IMR-90 (cell line): ENCODE measurements around the gene ZNF620. TPM values are rescaled to one million over a fixed set of nuclear protein-coding genes. Genes with fewer than 3 reads are reported as not detected.

Source experiments
- ATAC-seq: fragments of 200-7000 bp; cut with Tn5 transposase; 2 replicates; pipeline ENCODE4 v1.9.1; 2020; ENCODE audit warnings: low read depth, mild to moderate bottlenecking, moderate library complexity
- BruUV-seq: library from RNA; stranded (reverse); fragments of 400-500 nt; replicated peaks from 2 replicates; lab custom pipeline; 2021; lab: Mats Ljungman, UMichigan
- CTCF ChIA-PET: fragments of 300-600 bp; formaldehyde crosslinking; extraction: SDS; loops from one replicate; lab custom pipeline; 2021; ENCODE audit warnings: antibody characterized with exemption; lab: Yijun Ruan, JAX
- POLR2A ChIA-PET: fragments of 300-600 bp; sonication (Branson Sonifier 250); formaldehyde crosslinking; loops from one replicate; lab custom pipeline; 2022; ENCODE audit warnings: antibody characterized with exemption; ENCODE audit not compliant: unreplicated experiment; lab: Charles Lee
- DNase-seq: peaks from one replicate; pipeline ENCODE4 v3.0.0; 2013
- H2AFZ ChIP-seq: replicated peaks from 2 replicates; pipeline ENCODE3; 2013; ENCODE audit warnings: low read length, mild to moderate bottlenecking; ENCODE audit not compliant: poor library complexity
- H2AK5ac ChIP-seq: 2 replicates; pipeline ENCODE4 v1.6.1; 2013; ENCODE audit warnings: low read depth, low read length, inconsistent platforms
- H2AK9ac ChIP-seq: replicated peaks from 2 replicates; pipeline ENCODE3; 2013; ENCODE audit warnings: mild to moderate bottlenecking, low read depth, low read length, moderate library complexity; ENCODE audit not compliant: poor library complexity
- H2BK120ac ChIP-seq: 2 replicates; pipeline ENCODE4 v1.6.1; 2013; ENCODE audit warnings: low read depth, low read length, inconsistent platforms
- H2BK15ac ChIP-seq: 3 replicates; pipeline ENCODE4 v1.6.1; 2013; ENCODE audit warnings: low read depth, low read length, inconsistent platforms
- H2BK20ac ChIP-seq: 2 replicates; pipeline ENCODE4 v1.6.1; 2013; ENCODE audit warnings: low read depth, mild to moderate bottlenecking, inconsistent platforms, low read length, moderate library complexity
- H2BK5ac ChIP-seq: 2 replicates; pipeline ENCODE4 v1.6.1; 2013; ENCODE audit warnings: mild to moderate bottlenecking, low read depth, low read length, inconsistent platforms; ENCODE audit not compliant: poor library complexity, severe bottlenecking
- H3K14ac ChIP-seq: replicated peaks from 2 replicates; pipeline ENCODE4 v1.6.1; 2013; ENCODE audit warnings: low read depth, low read length, inconsistent platforms
- H3K18ac ChIP-seq: 2 replicates; pipeline ENCODE4 v1.6.1; 2013; ENCODE audit warnings: low read depth, low read length, control low read depth
- H3K23ac ChIP-seq: 2 replicates; pipeline ENCODE4 v1.6.1; 2013; ENCODE audit warnings: low read depth, low read length, inconsistent platforms
- H3K27ac ChIP-seq: 2 replicates; pipeline ENCODE4 v1.5.1; 2013; ENCODE audit warnings: mild to moderate bottlenecking, control low read depth, low read length; ENCODE audit not compliant: insufficient read depth
- H3K27me3 ChIP-seq: 2 replicates; pipeline ENCODE4 v1.6.1; 2013; ENCODE audit warnings: low read length; ENCODE audit not compliant: control insufficient read depth, insufficient read depth
- H3K36me3 ChIP-seq: 2 replicates; pipeline ENCODE4 v1.6.1; 2013; ENCODE audit warnings: low read length, mixed read lengths; ENCODE audit not compliant: control insufficient read depth, insufficient read depth
- H3K4ac ChIP-seq: 2 replicates; pipeline ENCODE4 v1.6.1; 2013; ENCODE audit warnings: low read depth, low read length, inconsistent platforms
- H3K4me1 ChIP-seq: 2 replicates; pipeline ENCODE4 v1.6.1; 2013; ENCODE audit warnings: low read length, mixed read lengths; ENCODE audit not compliant: control insufficient read depth, insufficient read depth
- H3K4me2 ChIP-seq: 2 replicates; pipeline ENCODE4 v1.6.1; 2013; ENCODE audit warnings: low read depth, mild to moderate bottlenecking, control low read depth, low read length, moderate library complexity
- H3K4me3 ChIP-seq: 2 replicates; pipeline ENCODE4 v1.5.1; 2013; ENCODE audit warnings: low read depth, mild to moderate bottlenecking, control low read depth, low read length, moderate library complexity; ENCODE audit not compliant: insufficient read depth
- H3K56ac ChIP-seq: 2 replicates; pipeline ENCODE4 v1.6.1; 2013; ENCODE audit warnings: low read length, inconsistent platforms; ENCODE audit not compliant: insufficient read depth; ENCODE audit errors: extremely low read depth
- H3K79me1 ChIP-seq, 2 experiments: 2 replicates each; pipeline ENCODE4 v1.6.1; 2013; ENCODE audit warnings: low read length in 2 of 2, inconsistent platforms in 1 of 2, low read depth in 1 of 2
- H3K9ac ChIP-seq: 2 replicates; pipeline ENCODE4 v1.6.1; 2013; ENCODE audit warnings: low read depth, low read length, control low read depth
- H3K9me1 ChIP-seq: 2 replicates; pipeline ENCODE4 v1.6.1; 2013; ENCODE audit warnings: low read length, inconsistent platforms; ENCODE audit not compliant: insufficient read depth
- H3K9me3 ChIP-seq: 2 replicates; pipeline ENCODE4 v1.6.1; 2013; ENCODE audit warnings: low read length; ENCODE audit not compliant: control insufficient read depth, insufficient read depth
- H4K20me1 ChIP-seq: 2 replicates; pipeline ENCODE4 v1.6.1; 2013; ENCODE audit warnings: low read length, inconsistent platforms; ENCODE audit not compliant: insufficient read depth
- H4K5ac ChIP-seq: 2 replicates; pipeline ENCODE4 v1.6.1; 2013; ENCODE audit warnings: mild to moderate bottlenecking, low read depth, low read length, control low read depth
- H4K8ac ChIP-seq, 2 experiments: 2 replicates each; pipeline ENCODE4 v1.6.1; 2013; ENCODE audit warnings: low read depth in 2 of 2, low read length in 2 of 2, control low read depth in 1 of 2, inconsistent platforms in 1 of 2
- H4K91ac ChIP-seq: 2 replicates; pipeline ENCODE4 v1.6.1; 2013; ENCODE audit warnings: low read depth, low read length, inconsistent platforms; ENCODE audit not compliant: insufficient read depth
- CHD1 ChIP-seq: IDR thresholded peaks from 2 replicates; pipeline ENCODE4 v1.6.1; 2012; ENCODE audit warnings: low read depth, low read length, improper control_type of control experiment
- MAZ ChIP-seq: IDR thresholded peaks from 2 replicates; pipeline ENCODE4 v1.6.1; 2012; ENCODE audit warnings: low read depth, mild to moderate bottlenecking, low read length, improper control_type of control experiment, moderate library complexity, borderline replicate concordance
- POLR2A ChIP-seq: IDR thresholded peaks from 2 replicates; pipeline ENCODE4 v1.6.1; 2012; ENCODE audit warnings: mild to moderate bottlenecking, low read depth, low read length
- RAD21 ChIP-seq: IDR thresholded peaks from 2 replicates; pipeline ENCODE4 v1.6.1; 2012; ENCODE audit warnings: low read length, improper control_type of control experiment
- RCOR1 ChIP-seq: IDR thresholded peaks from 2 replicates; pipeline ENCODE4 v1.6.1; 2012; ENCODE audit warnings: mild to moderate bottlenecking, low read length, improper control_type of control experiment; ENCODE audit not compliant: insufficient replicate concordance
- RFX5 ChIP-seq: IDR thresholded peaks from 2 replicates; pipeline ENCODE4 v1.8.0; 2012; ENCODE audit warnings: low read depth, mild to moderate bottlenecking, low read length, moderate library complexity
- WGBS, 2 experiments: methylation state at CpG; one replicate each; pipeline versions ENCODE4 v1.1.5 to v1.1.7; 2013; ENCODE audit warnings: missing lambda C conversion rate in 2 of 2; ENCODE audit not compliant: insufficient read length in 1 of 2; ENCODE audit errors: extremely low coverage in 2 of 2; 5-methylcytosine and 5-hydroxymethylcytosine counted together
- dilution Hi-C: fragments of 300-500 bp; cut with HindIII; formaldehyde crosslinking; loops from one replicate; pipeline ENCODE4 v1.14.3; 2018; ENCODE audit warnings: low sequenced_read_pairs; ENCODE audit not compliant: unreplicated experiment
- in situ Hi-C: fragments of 300-500 bp; cut with MboI; formaldehyde crosslinking; loops from 3 replicates; pipeline ENCODE4 v1.14.3; 2019; ENCODE audit warnings: low sequenced_read_pairs, inconsistent platforms, mixed read lengths
- intact Hi-C: fragments of 100-400 bp; cut with micrococcal nuclease; formaldehyde crosslinking; loops from 2 replicates; pipeline ENCODE4 v1.10.0; 2022
- polyA plus RNA-seq, 3 experiments: library from polyadenylated mRNA; depleted of rRNA; stranded (reverse); fragments of >200 nt; gene quantifications; 2 replicates each; pipeline ENCODE4 v1.2.3, GENCODE V29; 2012; ENCODE audit warnings: low replicate concordance in 1 of 3
- total RNA-seq: library from RNA; depleted of rRNA; stranded (reverse); fragments of >200 nt; gene quantifications from 2 replicates; pipeline ENCODE4 v1.2.3, GENCODE V29; 2012
- TF ChIP-seq, protein P1 (sequence below): conservative IDR thresholded peaks from 2 replicates; pipeline ENCODE4 v1.5.1; 2012; ENCODE audit warnings: mild to moderate bottlenecking, low read depth, low read length, improper control_type of control experiment

The ZNF620 gene
- total and polyA plus RNA-seq, 2 of the 4 experiments (the other 2 are of a cell fraction) = 0.48 to 0.72 TPM

GRCh38 chr3:40524568-40525285 lies 18.9 kb downstream of the ZNF620 start, which contains the start of gene ZNF621:
TSS of gene ZNF621 (plus strand) at chr3:40524960. CDS start at chr3:40525841, 881 bp downstream.
- H3K27me3 ChIP-seq = no peaks in the 10 kb centered on the region
- H3K14ac ChIP-seq = peak within 1 kb of the TSS; percentile 98
- POLR2A ChIA-PET = interaction anchor here (0.6 kb wide), 1 partner anchor 16 kb away, joined by 4 read pairs; no protein-coding TSS in a partner anchor
- peak within 1 kb of the TSS; percentile 53 for H3K18ac ChIP-seq
- DNase-seq (peak; percentile 79), ATAC-seq (peak; percentile 100)
- H3K9me3 ChIP-seq = no peaks in the 10 kb centered on the region
- peak within 1 kb of the TSS; percentile 92 for H3K9ac ChIP-seq
- peak within 1 kb of the TSS; percentile 95 for H4K5ac ChIP-seq
- H2AK9ac ChIP-seq = peak within 1 kb of the TSS; percentile 91
- H3K4me3 ChIP-seq = peak within 1 kb of the TSS; percentile 79
- no peaks in the 10 kb centered on the region for H4K20me1 ChIP-seq
- H4K8ac ChIP-seq = peak within 1 kb of the TSS; percentile 98 to 99
- peak within 1 kb of the TSS; percentile 92 for H4K91ac ChIP-seq
- peaks cover 10% of the 10 kb centered on the region for H3K36me3 ChIP-seq
- no peak within 1 kb of the TSS for H2BK20ac ChIP-seq
- H2AK5ac ChIP-seq = peak within 1 kb of the TSS; percentile 42
- peak within 1 kb of the TSS; percentile 100 for H2AFZ ChIP-seq
- H2BK5ac ChIP-seq = peak within 1 kb of the TSS; percentile 51
- CTCF ChIA-PET = interaction anchor here (0.7 kb wide), 1 partner anchor 60 kb away, joined by 3 read pairs; no protein-coding TSS in a partner anchor
- TF ChIP-seq POLR2A (peak; percentile 83), MAZ (peak; percentile 34; the same call in 1 of the 2 replicates), RCOR1 (peak; percentile 20), CHD1 (no peak), RFX5 (no peak), RAD21 (peak; percentile 24; the same call in 1 of the 2 replicates)
- TF ChIP-seq, protein P1, sequence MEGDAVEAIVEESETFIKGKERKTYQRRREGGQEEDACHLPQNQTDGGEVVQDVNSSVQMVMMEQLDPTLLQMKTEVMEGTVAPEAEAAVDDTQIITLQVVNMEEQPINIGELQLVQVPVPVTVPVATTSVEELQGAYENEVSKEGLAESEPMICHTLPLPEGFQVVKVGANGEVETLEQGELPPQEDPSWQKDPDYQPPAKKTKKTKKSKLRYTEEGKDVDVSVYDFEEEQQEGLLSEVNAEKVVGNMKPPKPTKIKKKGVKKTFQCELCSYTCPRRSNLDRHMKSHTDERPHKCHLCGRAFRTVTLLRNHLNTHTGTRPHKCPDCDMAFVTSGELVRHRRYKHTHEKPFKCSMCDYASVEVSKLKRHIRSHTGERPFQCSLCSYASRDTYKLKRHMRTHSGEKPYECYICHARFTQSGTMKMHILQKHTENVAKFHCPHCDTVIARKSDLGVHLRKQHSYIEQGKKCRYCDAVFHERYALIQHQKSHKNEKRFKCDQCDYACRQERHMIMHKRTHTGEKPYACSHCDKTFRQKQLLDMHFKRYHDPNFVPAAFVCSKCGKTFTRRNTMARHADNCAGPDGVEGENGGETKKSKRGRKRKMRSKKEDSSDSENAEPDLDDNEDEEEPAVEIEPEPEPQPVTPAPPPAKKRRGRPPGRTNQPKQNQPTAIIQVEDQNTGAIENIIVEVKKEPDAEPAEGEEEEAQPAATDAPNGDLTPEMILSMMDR = no peak
- peaks cover 3% of the 10 kb centered on the region for H3K4me1 ChIP-seq
- BruUV-seq = no TSS peak
- dilution Hi-C loops = no loop called here
- peak within 1 kb of the TSS; percentile 95 for H3K4me2 ChIP-seq
- H3K27ac ChIP-seq = peak within 1 kb of the TSS; percentile 84
- peaks cover 19 to 23% of the 10 kb centered on the region in 2 experiments; a peak in 3 of 4 replicates for H3K79me1 ChIP-seq
- peak within 1 kb of the TSS; percentile 70; the same call in 1 of the 2 replicates for H2BK120ac ChIP-seq
- in situ Hi-C loops = no loop called here
- intact Hi-C loops = loop anchor here (1.0 to 2.0 kb wide), 2 partner anchors 47 to 72 kb away; partner anchors contain the start of gene ZNF619
- H3K9me1 ChIP-seq = no peaks in the 10 kb centered on the region; the same call in 1 of the 2 replicates
- 3% methylated on average over 29 of the region's 59 CpGs; no CpG with 5 or more reads in 1 of the 2 experiments for WGBS, 2 experiments
- peak within 1 kb of the TSS; percentile 72 for H3K23ac ChIP-seq
- H2BK15ac ChIP-seq = 0 out of 3 replicates have a peak within 1 kb of the TSS, but pooled peaks have one; percentile 64
- H3K56ac ChIP-seq = peak within 1 kb of the TSS; percentile 83
- peak within 1 kb of the TSS; percentile 94 for H3K4ac ChIP-seq
